ENCODE measurements around the gene RHNO1.
"Not testable (repeated sequence)": the region's sequence is repeated elsewhere in the genome, so short reads cannot be mapped to it uniquely, and the experiment has no call there.

Gene RHNO1

GRCh38 chr12:2862876-2863275 is 14.1 kb upstream of the RHNO1 start:
- no peaks in the 10 kb centered on the region for H3K4me1 ChIP-seq (ENCODE audit: control insufficient read depth, low read depth, low read length)
- no peaks in the 10 kb centered on the region for H3K9me3 ChIP-seq (ENCODE audit: control insufficient read depth, low read depth, low read length)
- H3K4me3 ChIP-seq (ENCODE audit: low read length) = no peak overlapping the region
- H3K27me3 ChIP-seq (ENCODE audit: control insufficient read depth, insufficient read depth, low read length) = no peaks in the 10 kb centered on the region
- peaks cover 88% of the 10 kb centered on the region for H3K36me3 ChIP-seq (ENCODE audit: control insufficient read depth, low read depth, low read length)
- H3K9ac ChIP-seq (ENCODE audit: low read length) = no peak overlapping the region
- H3K27ac ChIP-seq (ENCODE audit: low read length) = no peak overlapping the region

GRCh38 chr12:2863402-2863801 is 13.6 kb upstream of the RHNO1 start:
- H3K9me3 ChIP-seq (ENCODE audit: control insufficient read depth, low read depth, low read length); H3K4me1 ChIP-seq (ENCODE audit: control insufficient read depth, low read depth, low read length); H3K27me3 ChIP-seq (ENCODE audit: control insufficient read depth, insufficient read depth, low read length); H3K4me3 ChIP-seq (ENCODE audit: low read length); H3K27ac ChIP-seq (ENCODE audit: low read length); H3K9ac ChIP-seq (ENCODE audit: low read length): not testable (repeated sequence)
- peaks cover 88% of the 10 kb centered on the region for H3K36me3 ChIP-seq (ENCODE audit: control insufficient read depth, low read depth, low read length)

GRCh38 chr12:2864198-2864597 is 12.8 kb upstream of the RHNO1 start:
- peaks cover 87% of the 10 kb centered on the region for H3K36me3 ChIP-seq (ENCODE audit: control insufficient read depth, low read depth, low read length)

GRCh38 chr12:2868986-2869632 is 7.9 kb upstream of the RHNO1 start:
- H3K9ac ChIP-seq (ENCODE audit: low read length); H3K27me3 ChIP-seq (ENCODE audit: control insufficient read depth, insufficient read depth, low read length); H3K27ac ChIP-seq (ENCODE audit: low read length); H3K9me3 ChIP-seq (ENCODE audit: control insufficient read depth, low read depth, low read length); H3K4me3 ChIP-seq (ENCODE audit: low read length); H3K4me1 ChIP-seq (ENCODE audit: control insufficient read depth, low read depth, low read length): not testable (repeated sequence)
- peaks cover 74% of the 10 kb centered on the region for H3K36me3 ChIP-seq (ENCODE audit: control insufficient read depth, low read depth, low read length)

More at GRCh38 chr12:2864198-2864597, 12.8 kb upstream of the RHNO1 start:
- Histone ChIP-seq H3K9ac (ENCODE audit: low read length) (no peak overlapping the region), H3K27me3 (ENCODE audit: control insufficient read depth, insufficient read depth, low read length) (no peaks in the 10 kb centered on the region), H3K4me1 (ENCODE audit: control insufficient read depth, low read depth, low read length) (no peaks in the 10 kb centered on the region), H3K9me3 (ENCODE audit: control insufficient read depth, low read depth, low read length) (no peaks in the 10 kb centered on the region), H3K27ac (ENCODE audit: low read length) (no peak overlapping the region), H3K4me3 (ENCODE audit: low read length) (no peak overlapping the region)

- Histone ChIP-seq H3K27ac (ENCODE audit: low read length) (peak overlapping the region; percentile 46), H3K36me3 (ENCODE audit: control insufficient read depth, low read depth, low read length) (peaks cover 30% of the 10 kb centered on the region), H3K27me3 (ENCODE audit: control insufficient read depth, insufficient read depth, low read length) (no peaks in the 10 kb centered on the region), H3K9ac (ENCODE audit: low read length) (peak overlapping the region; percentile 96), H3K4me1 (ENCODE audit: control insufficient read depth, low read depth, low read length) (peaks cover 9% of the 10 kb centered on the region), H3K4me3 (ENCODE audit: low read length) (peak overlapping the region; percentile 98), H3K9me3 (ENCODE audit: control insufficient read depth, low read depth, low read length) (no peaks in the 10 kb centered on the region)
These were observed 484 bp upstream of the RHNO1 start for GRCh38 chr12:2876431-2877046.

GRCh38 chr12:2877953-2878732 is 1.1 kb downstream of the RHNO1 start:
- H3K4me1 ChIP-seq (ENCODE audit: control insufficient read depth, low read depth, low read length) = peaks cover 9% of the 10 kb centered on the region
- peak overlapping the region; percentile 96 for H3K9ac ChIP-seq (ENCODE audit: low read length)
- H3K27me3 ChIP-seq (ENCODE audit: control insufficient read depth, insufficient read depth, low read length) = no peaks in the 10 kb centered on the region
- H3K27ac ChIP-seq (ENCODE audit: low read length) = peak overlapping the region; percentile 96
- peaks cover 17% of the 10 kb centered on the region for H3K36me3 ChIP-seq (ENCODE audit: control insufficient read depth, low read depth, low read length)
- peak overlapping the region; percentile 98 for H3K4me3 ChIP-seq (ENCODE audit: low read length)
- H3K9me3 ChIP-seq (ENCODE audit: control insufficient read depth, low read depth, low read length) = no peaks in the 10 kb centered on the region

GRCh38 chr12:2879853-2880252 is 2.8 kb downstream of the RHNO1 start:
- Histone ChIP-seq H3K4me3 (ENCODE audit: low read length) (no peak overlapping the region), H3K27ac (ENCODE audit: low read length) (no peak overlapping the region), H3K9me3 (ENCODE audit: control insufficient read depth, low read depth, low read length) (no peaks in the 10 kb centered on the region), H3K9ac (ENCODE audit: low read length) (no peak overlapping the region), H3K4me1 (ENCODE audit: control insufficient read depth, low read depth, low read length) (peaks cover 13% of the 10 kb centered on the region), H3K36me3 (ENCODE audit: control insufficient read depth, low read depth, low read length) (peaks cover 10% of the 10 kb centered on the region), H3K27me3 (ENCODE audit: control insufficient read depth, insufficient read depth, low read length) (no peaks in the 10 kb centered on the region)

- Histone ChIP-seq H3K4me3 (ENCODE audit: low read length) (no peak overlapping the region), H3K9me3 (ENCODE audit: control insufficient read depth, low read depth, low read length) (no peaks in the 10 kb centered on the region), H3K9ac (ENCODE audit: low read length) (no peak overlapping the region), H3K36me3 (ENCODE audit: control insufficient read depth, low read depth, low read length) (peaks cover 21% of the 10 kb centered on the region), H3K4me1 (ENCODE audit: control insufficient read depth, low read depth, low read length) (peaks cover 6% of the 10 kb centered on the region), H3K27ac (ENCODE audit: low read length) (no peak overlapping the region), H3K27me3 (ENCODE audit: control insufficient read depth, insufficient read depth, low read length) (no peaks in the 10 kb centered on the region)
These were observed 7.8 kb downstream of the RHNO1 start for GRCh38 chr12:2884810-2885209.

- H3K36me3 ChIP-seq (ENCODE audit: control insufficient read depth, low read depth, low read length) = peaks cover 20% of the 10 kb centered on the region
These were observed 9.9 kb downstream of the RHNO1 start for GRCh38 chr12:2886768-2887450.

GRCh38 chr12:2890001-2890387 is 13.0 kb downstream of the RHNO1 start:
- H3K4me3 ChIP-seq (ENCODE audit: low read length) = peak overlapping the region; percentile 89

More at GRCh38 chr12:2886768-2887450, 9.9 kb downstream of the RHNO1 start:
- Histone ChIP-seq H3K9me3 (ENCODE audit: control insufficient read depth, low read depth, low read length) (no peaks in the 10 kb centered on the region), H3K4me1 (ENCODE audit: control insufficient read depth, low read depth, low read length) (peaks cover 6% of the 10 kb centered on the region), H3K4me3 (ENCODE audit: low read length) (no peak overlapping the region), H3K27ac (ENCODE audit: low read length) (no peak overlapping the region), H3K9ac (ENCODE audit: low read length) (no peak overlapping the region), H3K27me3 (ENCODE audit: control insufficient read depth, insufficient read depth, low read length) (no peaks in the 10 kb centered on the region)

More at GRCh38 chr12:2890001-2890387, 13.0 kb downstream of the RHNO1 start:
- no peaks in the 10 kb centered on the region for H3K27me3 ChIP-seq (ENCODE audit: control insufficient read depth, insufficient read depth, low read length)
- peak overlapping the region; percentile 55 for H3K27ac ChIP-seq (ENCODE audit: low read length)
- no peaks in the 10 kb centered on the region for H3K9me3 ChIP-seq (ENCODE audit: control insufficient read depth, low read depth, low read length)
- peak overlapping the region; percentile 78 for H3K9ac ChIP-seq (ENCODE audit: low read length)
- H3K4me1 ChIP-seq (ENCODE audit: control insufficient read depth, low read depth, low read length) = peaks cover 1% of the 10 kb centered on the region
- peaks cover 20% of the 10 kb centered on the region for H3K36me3 ChIP-seq (ENCODE audit: control insufficient read depth, low read depth, low read length)
